ENCODE results near the gene PXMP4.

DNA sequence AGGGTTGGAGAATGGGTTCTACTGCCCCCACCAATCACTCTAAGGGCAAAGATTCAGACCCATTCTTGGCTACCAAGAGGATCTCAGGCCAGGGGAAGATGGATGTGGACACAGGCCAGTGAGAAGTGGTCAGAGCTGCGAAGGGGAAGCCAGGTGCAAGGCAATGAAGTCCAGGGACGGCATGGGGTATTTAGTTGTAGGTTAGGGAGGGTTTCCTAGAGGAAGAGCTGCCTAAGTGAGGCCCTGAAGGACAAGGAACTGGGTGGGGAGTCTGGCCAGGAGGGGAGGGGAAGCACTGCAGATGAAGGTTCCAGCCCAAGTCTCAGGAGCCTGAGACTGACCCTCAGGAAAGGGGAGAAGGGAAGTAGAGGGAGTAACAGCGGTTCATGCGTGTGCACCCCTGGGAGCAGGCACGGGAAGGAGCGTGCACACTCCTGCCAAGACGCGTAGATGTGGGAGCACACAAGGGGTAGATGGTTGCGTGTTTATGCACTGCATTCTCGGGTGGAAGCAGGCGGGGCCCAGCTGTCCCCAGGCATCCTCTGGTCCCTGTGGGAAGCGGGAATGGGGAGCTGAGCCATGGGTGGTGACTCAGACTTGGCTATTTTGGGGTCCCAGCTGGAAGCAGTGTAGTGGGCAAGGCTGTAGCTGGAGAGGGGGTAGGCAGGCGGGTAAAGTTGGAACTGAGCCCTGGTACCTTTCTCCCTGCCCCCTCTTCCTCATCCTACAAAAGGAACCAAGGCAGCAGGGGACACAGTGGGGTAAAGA lies 50.1 kb downstream of the PXMP4 start:
- TF ChIP-seq, protein P1, sequence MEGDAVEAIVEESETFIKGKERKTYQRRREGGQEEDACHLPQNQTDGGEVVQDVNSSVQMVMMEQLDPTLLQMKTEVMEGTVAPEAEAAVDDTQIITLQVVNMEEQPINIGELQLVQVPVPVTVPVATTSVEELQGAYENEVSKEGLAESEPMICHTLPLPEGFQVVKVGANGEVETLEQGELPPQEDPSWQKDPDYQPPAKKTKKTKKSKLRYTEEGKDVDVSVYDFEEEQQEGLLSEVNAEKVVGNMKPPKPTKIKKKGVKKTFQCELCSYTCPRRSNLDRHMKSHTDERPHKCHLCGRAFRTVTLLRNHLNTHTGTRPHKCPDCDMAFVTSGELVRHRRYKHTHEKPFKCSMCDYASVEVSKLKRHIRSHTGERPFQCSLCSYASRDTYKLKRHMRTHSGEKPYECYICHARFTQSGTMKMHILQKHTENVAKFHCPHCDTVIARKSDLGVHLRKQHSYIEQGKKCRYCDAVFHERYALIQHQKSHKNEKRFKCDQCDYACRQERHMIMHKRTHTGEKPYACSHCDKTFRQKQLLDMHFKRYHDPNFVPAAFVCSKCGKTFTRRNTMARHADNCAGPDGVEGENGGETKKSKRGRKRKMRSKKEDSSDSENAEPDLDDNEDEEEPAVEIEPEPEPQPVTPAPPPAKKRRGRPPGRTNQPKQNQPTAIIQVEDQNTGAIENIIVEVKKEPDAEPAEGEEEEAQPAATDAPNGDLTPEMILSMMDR (IDR thresholded peaks at IDR 0.05), result no peak
- no peak for TF ChIP-seq POLR2A (IDR thresholded peaks at IDR 0.05)
- no peak for TF ChIP-seq POLR2AphosphoS5 (IDR thresholded peaks at IDR 0.05)
